Measurements from ENCODE around the gene ERCC5.

Gene ERCC5

DNA sequence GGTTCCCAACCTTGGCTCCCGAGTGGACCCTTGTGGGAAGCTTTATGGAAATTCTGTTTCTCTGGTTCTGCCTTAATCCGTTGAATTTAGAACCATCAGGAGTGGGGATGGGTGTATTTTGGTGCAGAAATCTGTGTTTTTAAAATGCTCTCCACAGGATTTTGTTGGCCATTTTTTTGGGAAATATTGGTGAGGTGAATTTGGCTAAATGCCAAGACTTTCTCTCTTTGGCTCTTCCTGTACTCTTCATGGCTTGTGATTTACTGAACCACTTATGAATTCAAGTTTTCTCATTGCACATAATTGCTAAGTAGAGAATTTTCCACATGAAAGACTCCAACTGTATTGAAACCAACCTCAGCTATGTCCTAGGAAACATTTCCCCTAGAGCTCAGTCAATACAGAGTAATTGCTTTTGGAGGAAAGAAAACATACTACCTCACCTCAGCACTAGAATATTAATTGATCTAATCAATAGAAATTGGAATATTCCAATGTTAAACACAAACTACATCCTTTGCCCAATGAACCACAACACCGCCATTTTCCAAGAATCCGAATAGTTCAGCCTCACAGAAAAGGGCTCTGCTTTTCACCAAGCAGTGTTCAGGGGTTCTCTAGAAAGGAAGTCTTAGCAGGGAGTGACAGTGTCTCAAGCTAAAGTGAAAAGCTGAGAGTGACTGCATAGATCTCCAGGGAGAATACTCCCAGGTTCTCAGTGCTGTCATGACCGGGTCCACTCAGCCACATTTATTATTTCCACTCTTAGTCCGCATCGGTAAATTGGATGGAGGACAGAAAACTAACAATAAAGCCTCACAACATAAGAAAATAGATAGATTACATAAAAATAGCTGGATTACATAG lies 60.3 kb downstream of the ERCC5 start:
- H3K4me3 ChIP-seq (ENCODE audit: low read depth, low read length) = no peak overlapping the region
- H3K27ac ChIP-seq = no peak overlapping the region
- DNase-seq = no peak
- no peaks in the 10 kb centered on the region for H3K9me3 ChIP-seq (ENCODE audit: severe bottlenecking)
- no peaks in the 10 kb centered on the region for H3K27me3 ChIP-seq (ENCODE audit: insufficient read depth, low read depth, severe bottlenecking)
- no peaks in the 10 kb centered on the region for H3K36me3 ChIP-seq
- TF ChIP-seq, protein P1, sequence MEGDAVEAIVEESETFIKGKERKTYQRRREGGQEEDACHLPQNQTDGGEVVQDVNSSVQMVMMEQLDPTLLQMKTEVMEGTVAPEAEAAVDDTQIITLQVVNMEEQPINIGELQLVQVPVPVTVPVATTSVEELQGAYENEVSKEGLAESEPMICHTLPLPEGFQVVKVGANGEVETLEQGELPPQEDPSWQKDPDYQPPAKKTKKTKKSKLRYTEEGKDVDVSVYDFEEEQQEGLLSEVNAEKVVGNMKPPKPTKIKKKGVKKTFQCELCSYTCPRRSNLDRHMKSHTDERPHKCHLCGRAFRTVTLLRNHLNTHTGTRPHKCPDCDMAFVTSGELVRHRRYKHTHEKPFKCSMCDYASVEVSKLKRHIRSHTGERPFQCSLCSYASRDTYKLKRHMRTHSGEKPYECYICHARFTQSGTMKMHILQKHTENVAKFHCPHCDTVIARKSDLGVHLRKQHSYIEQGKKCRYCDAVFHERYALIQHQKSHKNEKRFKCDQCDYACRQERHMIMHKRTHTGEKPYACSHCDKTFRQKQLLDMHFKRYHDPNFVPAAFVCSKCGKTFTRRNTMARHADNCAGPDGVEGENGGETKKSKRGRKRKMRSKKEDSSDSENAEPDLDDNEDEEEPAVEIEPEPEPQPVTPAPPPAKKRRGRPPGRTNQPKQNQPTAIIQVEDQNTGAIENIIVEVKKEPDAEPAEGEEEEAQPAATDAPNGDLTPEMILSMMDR (IDR thresholded peaks at IDR 0.05; ENCODE audit: low read depth, low read length) = no peak

DNA sequence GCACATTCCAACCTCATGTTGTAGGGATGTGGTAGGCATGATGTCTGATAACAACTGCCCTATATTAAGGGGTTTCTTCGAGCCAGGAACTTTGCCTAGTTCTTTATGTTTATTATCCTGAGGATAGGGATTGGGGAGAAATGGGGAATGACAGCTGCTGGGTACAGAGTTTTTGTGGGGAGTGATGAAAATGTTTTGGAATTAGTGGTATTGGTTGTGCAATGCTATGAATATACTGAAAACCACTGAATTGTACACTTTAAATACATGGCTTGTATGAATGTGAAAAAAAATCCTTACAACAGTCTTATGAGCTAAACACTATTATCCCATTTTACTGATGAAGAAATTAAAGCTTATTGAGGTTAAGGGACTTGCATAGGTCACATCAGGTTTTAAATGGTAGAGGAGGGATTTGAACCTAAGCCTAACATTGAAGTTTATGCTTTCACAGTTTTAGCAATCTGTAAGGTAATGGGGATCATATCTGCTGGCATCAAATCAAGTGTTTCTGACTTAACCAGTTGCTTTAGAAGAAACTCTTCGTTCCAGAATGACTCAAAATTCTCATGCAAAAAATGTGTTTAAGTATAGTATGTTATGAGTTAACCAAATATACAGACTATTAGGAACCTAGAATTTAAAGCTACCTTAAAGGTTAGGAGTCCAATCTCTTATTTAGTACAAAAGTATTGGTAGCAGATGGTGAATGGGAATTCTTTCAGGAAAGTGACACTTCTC lies 61.4 kb downstream of the ERCC5 start:
- Histone ChIP-seq H3K27ac (no peak overlapping the region), H3K36me3 (no peaks in the 10 kb centered on the region), H3K9me3 (ENCODE audit: severe bottlenecking) (no peaks in the 10 kb centered on the region), H3K4me3 (ENCODE audit: low read depth, low read length) (no peak overlapping the region), H3K27me3 (ENCODE audit: insufficient read depth, low read depth, severe bottlenecking) (no peaks in the 10 kb centered on the region)
- DNase-seq = no peak
- TF ChIP-seq, protein P1 (IDR thresholded peaks at IDR 0.05; ENCODE audit: low read depth, low read length) = no peak

DNA sequence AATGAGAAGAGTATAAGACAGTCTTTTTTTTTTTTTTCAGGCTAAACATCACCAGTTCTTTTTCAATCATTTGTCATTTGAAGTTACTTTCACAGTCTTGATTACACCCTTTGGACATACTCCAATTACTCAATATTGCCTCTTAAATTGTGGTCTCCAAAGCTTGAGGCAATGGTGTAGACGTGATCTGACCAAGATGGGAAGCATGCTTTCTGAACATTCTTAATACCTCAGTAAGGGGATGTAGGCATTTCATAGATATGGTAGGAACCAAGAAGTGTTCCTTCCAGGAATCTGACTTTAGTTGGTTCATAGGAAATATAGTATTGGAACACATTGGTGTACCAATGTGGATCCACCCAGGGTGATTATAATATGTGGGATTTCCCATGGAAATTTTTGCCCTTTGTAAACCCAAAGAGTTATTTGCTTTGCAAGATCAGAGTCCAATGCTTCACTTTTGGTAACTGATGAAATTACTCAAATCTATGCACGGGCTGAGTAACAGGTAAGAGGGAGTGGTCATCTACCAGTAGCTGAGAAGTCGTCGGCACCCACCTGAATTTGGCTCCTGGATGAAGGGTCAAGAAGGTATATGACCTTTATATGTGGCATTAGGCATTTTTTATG lies 62.2 kb downstream of the ERCC5 start:
- Histone ChIP-seq H3K27ac (no peak overlapping the region), H3K9me3 (ENCODE audit: severe bottlenecking) (no peaks in the 10 kb centered on the region), H3K36me3 (no peaks in the 10 kb centered on the region), H3K4me3 (ENCODE audit: low read depth, low read length) (no peak overlapping the region), H3K27me3 (ENCODE audit: insufficient read depth, low read depth, severe bottlenecking) (no peaks in the 10 kb centered on the region)
- TF ChIP-seq, protein P1 (IDR thresholded peaks at IDR 0.05; ENCODE audit: low read depth, low read length) = no peak
- no peak for DNase-seq

DNA sequence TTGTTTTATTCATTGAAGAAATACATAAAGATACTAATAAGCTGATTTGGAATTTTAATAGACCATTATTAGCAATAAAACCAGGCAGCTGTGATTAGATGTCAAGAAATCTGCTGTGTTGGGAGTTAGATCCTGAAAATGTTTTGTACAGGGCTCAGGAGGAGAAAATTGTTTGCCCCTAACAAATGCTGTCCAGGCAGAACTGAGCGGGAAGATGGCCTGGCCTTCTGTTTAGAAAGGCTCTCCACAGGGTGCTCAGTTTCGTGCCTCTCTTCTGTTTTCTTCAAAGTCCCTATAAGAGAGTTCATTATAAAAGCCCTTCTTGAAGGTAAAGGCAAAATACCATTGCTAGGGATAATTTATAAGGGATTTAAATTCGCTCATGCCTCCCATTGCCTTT lies 64.1 kb downstream of the ERCC5 start:
- Histone ChIP-seq H3K4me3 (ENCODE audit: low read depth, low read length) (no peak overlapping the region), H3K36me3 (no peaks in the 10 kb centered on the region), H3K9me3 (ENCODE audit: severe bottlenecking) (no peaks in the 10 kb centered on the region), H3K27ac (no peak overlapping the region), H3K27me3 (ENCODE audit: insufficient read depth, low read depth, severe bottlenecking) (no peaks in the 10 kb centered on the region)
- TF ChIP-seq, protein P1 (IDR thresholded peaks at IDR 0.05; ENCODE audit: low read depth, low read length) = no peak
- no peak for DNase-seq

DNA sequence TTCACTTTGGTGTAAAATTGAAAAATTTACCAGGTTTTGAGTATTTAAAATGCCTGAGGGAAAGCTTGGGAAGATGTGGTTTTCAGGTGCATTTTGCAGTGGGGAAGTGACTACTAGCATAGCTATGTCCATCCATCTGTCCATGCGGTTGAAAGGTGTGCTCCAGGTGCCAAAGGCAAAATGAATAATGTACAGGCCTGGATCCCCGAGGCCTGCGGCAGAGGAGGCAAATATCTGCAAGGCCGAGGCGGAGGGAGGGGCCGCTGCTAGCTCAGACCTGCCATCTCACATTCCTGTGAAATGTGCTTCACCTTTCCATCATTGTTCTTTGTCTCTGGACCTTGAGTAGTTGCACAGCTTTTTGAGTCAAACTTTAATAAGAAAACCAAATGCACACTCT lies 65.5 kb downstream of the ERCC5 start:
- H3K27me3 ChIP-seq (ENCODE audit: insufficient read depth, low read depth, severe bottlenecking) = no peaks in the 10 kb centered on the region

More for the DNA sequence above, 65.5 kb downstream of the ERCC5 start:
- Histone ChIP-seq H3K27ac (no peak overlapping the region), H3K36me3 (no peaks in the 10 kb centered on the region), H3K9me3 (ENCODE audit: severe bottlenecking) (no peaks in the 10 kb centered on the region), H3K4me3 (ENCODE audit: low read depth, low read length) (no peak overlapping the region)
- DNase-seq = no peak
- TF ChIP-seq, protein P1 (IDR thresholded peaks at IDR 0.05; ENCODE audit: low read depth, low read length) = no peak

Data from WERI-Rb-1 (cell line).